ENCODE data around the gene CGN.

Gene CGN, protein sequence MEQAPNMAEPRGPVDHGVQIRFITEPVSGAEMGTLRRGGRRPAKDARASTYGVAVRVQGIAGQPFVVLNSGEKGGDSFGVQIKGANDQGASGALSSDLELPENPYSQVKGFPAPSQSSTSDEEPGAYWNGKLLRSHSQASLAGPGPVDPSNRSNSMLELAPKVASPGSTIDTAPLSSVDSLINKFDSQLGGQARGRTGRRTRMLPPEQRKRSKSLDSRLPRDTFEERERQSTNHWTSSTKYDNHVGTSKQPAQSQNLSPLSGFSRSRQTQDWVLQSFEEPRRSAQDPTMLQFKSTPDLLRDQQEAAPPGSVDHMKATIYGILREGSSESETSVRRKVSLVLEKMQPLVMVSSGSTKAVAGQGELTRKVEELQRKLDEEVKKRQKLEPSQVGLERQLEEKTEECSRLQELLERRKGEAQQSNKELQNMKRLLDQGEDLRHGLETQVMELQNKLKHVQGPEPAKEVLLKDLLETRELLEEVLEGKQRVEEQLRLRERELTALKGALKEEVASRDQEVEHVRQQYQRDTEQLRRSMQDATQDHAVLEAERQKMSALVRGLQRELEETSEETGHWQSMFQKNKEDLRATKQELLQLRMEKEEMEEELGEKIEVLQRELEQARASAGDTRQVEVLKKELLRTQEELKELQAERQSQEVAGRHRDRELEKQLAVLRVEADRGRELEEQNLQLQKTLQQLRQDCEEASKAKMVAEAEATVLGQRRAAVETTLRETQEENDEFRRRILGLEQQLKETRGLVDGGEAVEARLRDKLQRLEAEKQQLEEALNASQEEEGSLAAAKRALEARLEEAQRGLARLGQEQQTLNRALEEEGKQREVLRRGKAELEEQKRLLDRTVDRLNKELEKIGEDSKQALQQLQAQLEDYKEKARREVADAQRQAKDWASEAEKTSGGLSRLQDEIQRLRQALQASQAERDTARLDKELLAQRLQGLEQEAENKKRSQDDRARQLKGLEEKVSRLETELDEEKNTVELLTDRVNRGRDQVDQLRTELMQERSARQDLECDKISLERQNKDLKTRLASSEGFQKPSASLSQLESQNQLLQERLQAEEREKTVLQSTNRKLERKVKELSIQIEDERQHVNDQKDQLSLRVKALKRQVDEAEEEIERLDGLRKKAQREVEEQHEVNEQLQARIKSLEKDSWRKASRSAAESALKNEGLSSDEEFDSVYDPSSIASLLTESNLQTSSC

DNA sequence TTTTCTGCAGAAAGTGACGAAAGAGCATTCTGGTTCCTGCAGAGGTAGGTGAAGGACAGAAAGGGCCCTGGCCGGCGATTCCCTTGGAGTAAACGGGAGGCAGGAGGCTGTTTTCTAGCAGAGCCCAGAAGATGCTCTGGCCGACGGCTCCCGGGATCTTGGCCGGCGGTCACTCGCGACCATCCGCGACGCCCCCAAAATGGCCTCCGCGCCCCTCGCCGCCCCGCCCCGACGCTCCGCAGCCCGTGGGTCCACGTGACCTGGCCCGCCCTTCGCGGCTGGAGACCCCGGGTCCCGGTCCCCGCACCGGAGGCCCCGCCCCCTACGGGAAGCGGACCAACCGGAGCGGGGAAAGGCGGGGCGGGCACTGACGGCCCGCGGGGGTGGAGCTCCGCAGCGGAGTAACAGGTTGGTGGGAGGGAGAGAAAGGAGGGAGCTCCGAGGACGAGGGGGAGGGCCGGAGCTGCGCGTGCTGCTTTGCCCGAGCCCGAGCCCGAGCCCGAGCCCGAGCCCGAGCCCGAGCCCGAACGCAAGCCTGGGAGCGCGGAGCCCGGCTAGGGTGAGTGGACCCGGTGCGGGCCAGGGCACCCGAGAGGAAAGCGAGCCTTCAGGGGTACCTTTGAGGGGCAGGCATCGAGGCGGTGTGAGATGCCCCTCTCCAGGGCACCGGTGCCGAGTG is at the start of gene CGN:
TSS of gene CGN (plus strand) at position 431 of the 679 bp plus-strand sequence. CDS start 7,133 bp downstream, outside the sequence.
- peak; percentile 96 for DNase-seq

DNA sequence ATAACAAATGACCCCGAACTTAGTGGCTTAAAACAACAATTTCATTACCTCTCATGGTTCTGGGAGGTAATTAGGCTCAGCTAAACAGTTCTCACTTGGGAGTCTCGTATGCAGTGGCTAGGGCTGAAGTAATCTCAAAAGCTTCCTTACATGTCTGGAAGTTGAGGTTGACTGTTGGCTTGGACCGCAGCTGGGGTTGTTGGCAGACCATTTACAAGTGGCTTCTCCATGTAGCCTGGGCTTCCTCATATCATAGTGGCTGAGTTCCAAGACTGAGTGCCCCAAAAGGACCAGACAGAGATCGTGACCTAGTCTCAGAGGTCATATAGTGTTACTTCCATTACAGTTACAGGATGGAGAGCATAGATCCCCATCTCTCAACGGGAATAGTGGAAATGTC is 49.5 kb upstream of the CGN start:
- no peak for DNase-seq

DNA sequence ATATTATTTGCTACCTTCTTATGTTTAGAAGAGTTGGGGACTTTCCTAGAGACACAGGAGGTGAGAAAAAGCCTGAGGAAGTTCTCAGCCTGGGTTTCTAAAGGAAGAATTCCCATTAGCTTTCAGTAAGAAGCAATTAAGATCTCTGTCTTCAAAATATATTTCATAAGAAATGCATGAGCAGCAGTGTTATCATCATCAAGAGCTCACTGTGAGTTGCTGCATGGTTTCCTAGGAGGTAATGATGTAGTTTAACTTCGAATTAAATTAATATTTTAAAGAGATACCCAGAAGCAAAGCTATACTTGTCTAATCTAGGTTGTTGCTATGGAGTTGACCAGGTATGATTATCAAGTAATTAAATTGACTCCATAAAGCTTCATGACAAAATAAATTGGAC is 46.2 kb upstream of the CGN start:
- DNase-seq, result no peak

DNA sequence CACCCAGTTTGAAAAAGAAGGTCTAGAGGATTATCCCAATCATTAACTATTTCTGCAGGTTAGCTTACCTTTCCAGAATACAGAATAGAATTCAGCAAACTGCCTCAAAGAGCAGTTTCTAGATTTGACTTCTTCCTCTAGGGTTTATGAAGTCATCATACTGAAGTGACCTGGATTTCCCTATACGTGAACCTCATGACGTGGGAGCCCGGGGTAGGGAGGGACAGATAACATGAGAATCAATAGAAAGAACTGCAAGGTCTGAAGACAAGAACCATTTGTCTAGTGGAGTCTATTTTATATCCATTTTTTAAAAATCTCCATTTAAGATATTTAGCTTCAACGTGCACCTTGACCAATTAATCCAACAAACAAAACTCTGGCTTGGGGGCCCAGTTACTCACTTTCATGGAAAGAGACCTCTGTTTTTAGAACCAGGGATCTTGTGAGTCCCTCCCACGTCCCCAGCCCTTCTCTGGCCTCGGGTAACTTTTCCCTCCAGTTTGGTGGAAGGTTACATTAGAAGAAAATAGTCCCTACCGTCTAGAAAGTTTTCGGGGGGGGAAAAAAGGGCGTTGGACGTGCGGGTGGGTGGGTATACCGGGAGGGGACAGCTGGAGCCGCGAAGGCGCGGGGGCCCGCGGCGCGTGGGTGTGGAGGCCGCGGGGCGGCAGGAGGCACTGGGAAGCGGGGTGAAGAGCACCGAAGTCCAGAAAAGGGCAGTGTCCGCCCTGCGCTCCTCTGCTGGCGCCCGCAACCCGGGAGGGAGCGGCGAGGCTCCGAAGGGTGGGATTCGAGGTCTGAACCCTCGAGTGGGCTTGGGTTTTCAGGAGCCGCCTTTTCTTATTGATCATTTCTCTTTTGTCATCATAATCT is 38.1 kb upstream of the CGN start:
- no peak for DNase-seq

DNA sequence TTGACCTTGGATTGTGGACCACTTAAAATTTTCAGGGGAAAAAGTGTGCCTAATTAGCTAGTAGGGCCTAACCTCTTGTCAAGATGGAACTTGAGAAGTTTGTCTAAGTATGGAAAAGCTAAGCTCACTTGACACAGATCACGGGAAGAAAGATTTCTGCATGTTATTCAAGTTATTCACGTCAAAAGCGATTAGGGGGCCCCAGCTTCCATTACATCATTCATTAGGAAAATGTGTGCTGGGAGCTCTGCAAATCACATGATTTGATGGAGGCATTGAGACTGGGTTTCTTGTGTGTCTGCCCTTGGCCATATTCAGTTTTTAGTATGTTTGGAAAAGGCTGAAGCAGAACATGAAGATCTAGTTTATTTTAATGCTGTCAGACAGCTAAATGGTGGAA is 36.4 kb upstream of the CGN start:
- DNase-seq, result no peak

DNA sequence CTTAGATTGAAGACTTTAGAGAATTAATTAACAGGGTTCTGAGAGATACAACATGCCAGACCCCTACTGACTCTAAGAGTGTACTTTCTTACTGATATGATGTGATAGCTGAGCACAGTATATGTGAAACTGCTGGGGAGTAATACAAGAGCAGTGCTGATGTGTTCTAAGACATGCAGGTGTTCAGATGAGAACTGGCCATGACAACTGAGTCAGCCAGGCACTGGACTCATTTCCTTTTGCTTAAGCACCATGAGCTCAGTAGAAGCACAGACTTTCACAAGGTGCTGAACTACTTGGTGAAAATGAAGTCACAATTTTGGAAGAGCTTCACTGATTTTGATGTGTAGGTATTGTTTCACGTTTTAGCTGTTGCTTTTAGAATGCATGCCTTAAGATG is 36.0 kb upstream of the CGN start:
- DNase-seq, result no peak

DNA sequence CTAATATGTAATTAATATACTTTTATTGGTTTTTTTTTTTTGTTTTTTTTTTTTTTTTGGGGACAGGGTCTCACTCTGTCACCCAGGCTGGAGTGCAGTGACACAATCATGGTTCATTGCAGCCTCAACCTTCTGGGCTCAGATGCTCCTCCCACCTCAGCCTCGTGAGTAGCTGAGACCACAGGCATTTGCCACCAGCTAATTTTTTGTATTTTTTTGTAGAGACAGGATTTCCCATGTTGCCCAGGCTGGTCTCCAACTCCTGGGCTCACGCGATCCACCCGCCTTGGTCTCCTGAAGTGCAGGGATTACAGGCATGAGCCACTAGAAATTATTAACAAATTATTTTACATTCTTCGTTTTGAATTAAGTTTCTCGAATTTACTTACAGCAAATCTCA is 35.1 kb upstream of the CGN start:
- DNase-seq, result no peak

DNA sequence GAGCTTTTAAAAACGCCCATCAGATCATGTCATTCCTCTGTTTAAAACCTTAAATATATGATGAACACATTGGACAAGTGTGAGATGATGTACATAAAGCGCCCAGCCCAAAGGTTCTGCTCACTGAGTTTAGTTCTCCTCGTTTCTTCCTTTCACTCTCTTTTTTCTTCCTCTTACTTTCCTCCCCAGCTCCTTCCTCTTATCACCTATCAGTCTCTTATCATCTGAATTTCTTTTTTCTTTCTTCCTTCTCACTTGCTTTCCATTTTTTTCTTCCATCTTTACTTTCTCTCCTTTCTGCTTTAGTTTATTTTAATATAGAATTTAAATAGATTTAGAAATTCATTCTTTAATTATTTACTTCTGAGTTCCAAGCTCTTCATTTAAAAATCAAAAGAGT is 34.1 kb upstream of the CGN start:
- DNase-seq, result no peak

DNA sequence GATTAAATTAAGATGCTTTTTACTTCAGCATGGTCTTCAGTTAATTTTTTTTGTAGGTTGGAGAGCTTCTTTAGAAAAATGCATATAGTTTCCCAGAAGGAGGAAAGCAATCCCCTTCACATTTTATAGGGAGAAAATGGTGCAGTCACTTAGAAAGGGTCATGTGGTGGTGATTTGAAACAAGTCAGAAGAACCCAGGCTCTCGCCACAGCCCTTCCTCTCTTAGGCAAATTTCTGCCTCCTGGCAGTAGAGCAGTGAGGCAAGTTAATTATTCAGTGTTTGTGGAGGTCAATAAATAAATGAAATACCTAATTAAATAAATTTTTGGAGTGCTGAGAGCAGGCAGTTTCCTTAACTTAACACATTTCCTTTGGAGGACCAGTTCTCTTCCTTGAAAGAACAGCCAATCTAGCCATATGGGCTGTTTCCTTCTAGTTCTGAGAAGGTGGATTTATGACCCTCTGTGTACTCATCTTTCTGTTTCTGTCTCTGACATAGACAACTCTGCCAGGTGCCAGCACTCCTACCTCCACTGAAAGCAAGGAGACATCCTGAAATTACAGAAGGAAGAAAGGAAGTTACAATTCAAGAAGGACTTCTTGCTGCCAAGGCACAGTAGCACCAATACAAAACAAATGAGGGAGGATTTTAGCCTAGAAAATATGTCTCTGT is 32.9 kb upstream of the CGN start:
- DNase-seq, result no peak

DNA sequence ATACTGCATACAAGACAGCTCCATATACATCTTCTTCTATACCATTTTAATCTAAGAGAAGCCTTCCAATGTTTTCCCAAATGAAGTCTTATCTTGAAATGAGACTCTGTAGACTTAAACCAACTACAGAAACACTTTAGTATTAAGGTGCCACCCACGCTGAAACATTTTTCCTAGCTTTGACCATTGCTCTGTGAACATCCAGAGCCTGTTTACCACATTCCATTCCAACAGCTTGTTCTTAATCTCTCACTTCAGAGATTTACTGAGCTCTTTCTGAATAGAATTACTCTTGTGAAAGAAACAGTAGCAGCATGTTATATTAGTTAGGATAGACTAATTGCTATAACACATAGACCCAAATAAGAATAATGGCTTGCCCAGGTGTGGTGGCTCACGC is 32.3 kb upstream of the CGN start:
- no peak for DNase-seq

DNA sequence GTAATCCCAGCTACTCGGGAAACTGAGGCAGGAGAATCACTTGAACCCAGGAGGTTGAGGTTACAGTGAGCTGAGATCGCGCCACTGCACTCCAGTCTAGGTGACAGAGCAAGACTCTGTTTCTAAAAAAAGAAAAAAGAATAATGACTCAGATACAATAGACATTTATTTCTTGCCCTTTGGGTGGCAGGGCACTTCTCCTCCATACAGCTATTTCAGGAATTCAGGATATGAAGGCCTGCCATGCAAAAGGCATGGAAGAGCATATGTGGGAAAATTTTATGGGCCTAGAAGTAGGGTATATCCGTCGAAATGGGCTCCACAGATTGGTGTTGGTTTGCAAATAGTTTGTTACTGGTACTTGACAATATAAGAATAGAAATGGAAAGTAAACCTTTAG is 31.7 kb upstream of the CGN start:
- DNase-seq, result no peak

DNA sequence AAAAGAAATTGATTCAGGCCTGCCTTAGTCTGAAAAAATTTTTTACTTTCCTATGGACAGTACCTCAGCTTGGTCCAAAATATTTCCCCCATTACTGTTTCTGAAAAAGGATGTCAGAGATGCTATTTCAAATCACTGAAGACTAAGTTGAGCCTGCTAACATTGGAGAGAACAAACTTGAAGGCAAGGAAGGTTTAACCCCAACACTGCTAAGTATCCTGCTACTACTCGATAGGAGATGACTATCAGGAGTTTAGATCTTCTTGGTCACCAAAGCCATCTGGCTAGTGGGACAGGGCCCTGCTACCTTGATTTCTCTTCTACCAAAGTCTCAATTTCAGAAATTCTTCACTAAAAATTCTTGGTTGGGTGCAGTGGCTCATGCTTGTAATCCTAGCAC is 29.2 kb upstream of the CGN start:
- DNase-seq, result no peak

DNA sequence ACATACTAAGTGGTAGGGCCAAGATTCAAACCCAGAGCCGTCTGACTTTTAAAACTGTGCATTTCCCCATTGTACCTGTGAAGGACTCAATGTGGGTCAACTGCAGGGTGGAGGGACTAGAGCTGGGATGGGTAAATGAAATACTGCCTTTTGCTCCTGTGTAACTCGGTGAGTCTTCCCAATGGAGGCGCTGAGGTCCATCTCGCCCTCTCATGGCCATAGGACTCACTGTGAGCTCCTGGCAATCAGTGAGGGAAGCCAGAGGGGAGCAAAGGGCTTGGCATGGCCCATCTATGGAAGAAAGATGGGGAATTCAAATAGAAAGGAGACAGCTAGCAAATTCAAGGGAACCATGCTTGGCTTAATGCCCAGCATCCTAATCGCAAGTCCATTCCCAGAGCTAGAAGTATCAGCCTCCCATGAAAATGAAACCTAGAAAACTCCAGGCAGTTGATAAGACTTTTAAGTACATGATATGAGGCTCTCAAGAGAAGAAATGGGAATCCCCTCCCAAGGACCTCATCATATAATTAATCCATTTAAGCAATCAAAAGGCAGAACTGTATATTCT is 25.4 kb upstream of the CGN start:
- DNase-seq, result no peak

DNA sequence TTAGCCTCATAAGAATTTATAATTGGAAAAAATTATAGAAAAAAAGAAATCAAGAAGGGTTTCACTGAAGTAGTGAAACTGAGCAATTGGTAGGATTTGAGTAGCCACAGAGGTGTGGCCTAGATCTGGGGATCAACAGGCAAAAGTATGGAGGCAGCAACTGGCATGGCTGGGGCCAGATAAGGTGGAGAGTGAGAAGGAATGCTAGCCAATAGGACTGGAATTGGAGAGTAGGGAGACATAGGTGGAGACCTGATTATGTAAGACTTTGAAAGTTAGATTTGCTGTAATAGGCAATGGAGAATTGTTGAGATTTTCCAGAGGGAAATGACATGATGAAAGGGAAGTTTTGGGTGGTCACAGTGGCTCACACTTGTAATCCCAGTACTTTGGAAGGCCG is 24.6 kb upstream of the CGN start:
- no peak for DNase-seq

DNA sequence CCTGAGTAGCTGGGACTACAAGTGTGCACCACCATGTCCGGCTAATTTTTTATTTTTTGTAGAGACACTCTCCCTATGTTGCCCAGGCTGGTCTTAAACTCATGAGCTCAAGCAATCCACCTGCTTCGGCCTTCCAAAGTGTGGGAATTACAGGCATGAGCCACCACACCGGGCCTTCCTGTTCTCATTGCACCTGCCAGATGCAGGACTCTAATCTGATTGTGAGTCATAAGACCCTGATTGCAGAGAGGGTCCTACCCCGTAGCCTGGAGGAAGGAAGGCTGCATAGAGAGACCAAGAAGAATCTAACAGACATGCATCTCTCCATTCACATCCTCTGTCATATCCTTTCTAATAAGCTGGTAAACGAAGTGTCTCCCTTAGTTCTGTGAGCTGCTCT is 19.5 kb upstream of the CGN start:
- DNase-seq, result no peak

DNA sequence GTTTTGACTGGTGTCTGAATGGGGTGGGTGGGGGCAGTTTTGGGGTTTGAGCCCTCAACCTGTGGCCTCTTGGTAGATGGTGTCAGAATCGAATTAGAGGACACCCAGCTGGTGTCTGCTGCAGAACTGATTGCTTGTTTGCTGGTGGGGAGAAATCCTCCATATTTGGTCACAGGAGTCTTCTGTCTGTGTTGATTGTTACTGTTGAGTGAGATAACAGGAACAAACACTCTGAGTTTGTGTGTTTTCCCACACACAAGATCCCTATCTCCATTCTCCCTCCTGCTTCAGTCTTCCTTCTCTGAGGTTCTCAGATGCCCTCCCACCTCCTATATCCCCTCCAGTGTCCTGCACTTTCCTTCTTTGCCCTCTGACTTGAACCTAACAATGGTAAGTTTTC is 19.1 kb upstream of the CGN start:
- no peak for DNase-seq

DNA sequence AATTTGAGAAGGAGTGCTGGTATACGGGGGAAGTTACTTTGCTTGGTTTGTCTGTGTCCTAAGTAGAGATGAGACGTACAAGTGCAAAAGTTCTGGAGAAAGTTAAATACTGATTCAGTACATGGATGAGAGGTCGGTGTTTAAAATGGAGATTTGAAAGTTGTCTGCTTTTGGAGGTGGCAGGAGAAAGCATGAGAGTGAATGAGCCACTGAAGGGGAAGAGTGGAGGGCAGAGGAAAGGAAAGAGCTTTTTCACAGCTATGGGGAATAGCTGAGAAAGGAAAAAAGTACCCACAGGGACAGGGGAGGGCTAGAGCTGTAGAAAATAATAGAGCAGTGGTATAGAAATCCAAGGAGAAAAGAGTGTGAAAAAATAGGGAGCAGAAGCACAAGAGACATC is 18.1 kb upstream of the CGN start:
- no peak for DNase-seq

DNA sequence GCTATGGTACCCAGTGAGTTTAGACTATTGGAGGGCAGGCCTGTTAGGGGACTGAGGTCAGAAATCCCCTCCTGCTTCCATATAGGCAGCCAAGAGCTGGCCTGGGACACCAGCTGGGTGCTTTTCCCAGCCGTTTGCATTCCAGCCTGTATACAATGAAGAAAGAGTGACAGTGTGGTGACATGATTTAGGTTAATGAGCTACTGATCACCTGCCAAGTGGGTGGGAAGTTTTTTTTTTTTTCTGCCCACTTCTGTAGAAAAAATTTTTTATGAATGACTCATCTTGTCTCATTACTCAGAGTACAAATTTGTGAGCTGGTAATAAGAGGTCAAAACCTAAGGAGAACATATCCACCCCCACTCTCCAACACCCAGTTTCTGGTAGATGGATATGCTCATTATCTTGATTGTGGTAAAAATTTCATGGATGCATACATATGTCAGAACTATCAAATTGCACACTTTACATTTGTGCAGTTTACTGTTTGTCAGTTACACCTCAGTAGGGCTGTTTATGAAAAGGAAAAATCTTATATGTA is 16.4 kb upstream of the CGN start:
- peak; percentile 29 for DNase-seq

DNA sequence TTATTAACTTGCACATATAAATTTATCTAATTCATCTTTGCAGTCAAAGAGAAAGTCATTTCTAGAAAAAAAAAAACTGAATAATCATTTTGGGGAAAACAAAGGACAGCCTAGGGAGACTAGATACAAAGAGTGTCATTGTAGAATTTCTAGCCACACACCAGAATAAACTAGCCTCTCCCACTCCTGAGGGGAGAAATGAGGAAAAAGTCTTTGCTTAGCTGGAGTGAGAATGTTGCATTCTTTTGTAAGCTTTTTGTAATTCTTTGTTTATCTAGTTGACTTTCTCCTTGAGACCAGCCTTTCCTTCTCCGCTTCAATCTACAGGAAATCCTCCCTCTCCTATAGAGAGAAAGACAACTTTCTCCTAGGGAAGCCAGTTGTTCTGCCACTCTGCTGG is 15.9 kb upstream of the CGN start:
- DNase-seq, result no peak

DNA sequence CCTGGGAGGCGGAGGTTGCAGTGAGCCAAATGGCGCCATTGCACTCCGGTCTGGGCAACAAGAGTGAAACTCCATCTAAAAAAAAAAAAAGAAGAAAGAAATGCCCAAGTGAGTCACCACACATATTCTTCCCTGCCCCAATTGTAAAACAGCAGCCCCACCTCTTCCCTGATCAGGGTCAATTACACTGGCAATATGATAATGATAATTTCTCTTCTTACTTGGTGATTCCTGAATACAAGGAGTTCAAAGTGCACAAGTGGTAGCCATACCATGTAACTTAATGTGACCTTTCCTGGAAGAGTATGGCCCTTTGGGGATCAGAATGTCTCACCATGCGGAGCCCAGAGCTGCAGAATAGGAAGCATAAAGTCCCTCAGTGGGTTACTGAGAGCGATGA is 11.8 kb upstream of the CGN start:
- no peak for DNase-seq

DNA sequence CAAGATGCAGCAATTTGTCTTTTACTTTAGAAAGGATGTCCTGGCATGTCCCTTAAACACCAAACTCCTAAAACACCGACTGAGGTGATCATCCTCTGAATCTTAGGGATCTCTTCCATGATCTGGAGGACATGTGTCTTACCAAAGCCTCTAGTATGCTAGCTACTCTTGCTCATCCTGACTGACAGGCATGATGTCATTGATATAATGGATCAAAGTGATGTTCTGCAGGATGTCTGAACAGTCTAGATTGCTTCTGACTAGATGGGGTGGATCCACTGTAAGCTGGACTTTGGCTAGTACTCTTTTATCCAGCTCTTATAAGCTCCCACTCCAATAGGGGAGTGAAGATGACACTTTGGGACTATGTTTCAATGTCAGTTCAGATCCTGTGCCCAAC is 11.3 kb upstream of the CGN start:
- DNase-seq, result no peak
